Measurements from ENCODE around the gene P2RX2.

P2RX2 gene

GRCh38 chr12:132638541-132639408 is 20.2 kb downstream of the P2RX2 start:
- DNase-seq, result no peak

- DNase-seq, result no peak
Measured at GRCh38 chr12:132639956-132640520, 21.5 kb downstream of the P2RX2 start.

- DNase-seq, result no peak
Measured at GRCh38 chr12:132640936-132641335, 22.4 kb downstream of the P2RX2 start.

GRCh38 chr12:132641811-132642650 is 23.5 kb downstream of the P2RX2 start:
- DNase-seq, result no peak

GRCh38 chr12:132642846-132643835 is 24.6 kb downstream of the P2RX2 start:
- no peak for DNase-seq

- no peak for DNase-seq
Measured at GRCh38 chr12:132646850-132647249, 28.3 kb downstream of the P2RX2 start.

GRCh38 chr12:132647858-132648257 is 29.3 kb downstream of the P2RX2 start:
- no peak for DNase-seq

GRCh38 chr12:132648616-132649225 is 30.1 kb downstream of the P2RX2 start:
- no peak for DNase-seq

- DNase-seq, result no peak
Measured at GRCh38 chr12:132649226-132649945, 30.8 kb downstream of the P2RX2 start.

- no peak for DNase-seq
Measured at GRCh38 chr12:132651444-132652100, 33.0 kb downstream of the P2RX2 start.

- DNase-seq, result no peak
Measured at GRCh38 chr12:132653567-132654290, 35.2 kb downstream of the P2RX2 start.

- no peak for DNase-seq
Measured at GRCh38 chr12:132657004-132657727, 38.6 kb downstream of the P2RX2 start.

GRCh38 chr12:132658149-132658894 is 39.7 kb downstream of the P2RX2 start:
- no peak for DNase-seq

- no peak for DNase-seq
Measured at GRCh38 chr12:132659146-132659545, 40.6 kb downstream of the P2RX2 start.

- no peak for DNase-seq
Measured at GRCh38 chr12:132660052-132660451, 41.5 kb downstream of the P2RX2 start.

- DNase-seq, result no peak
Measured at GRCh38 chr12:132660996-132661395, 42.4 kb downstream of the P2RX2 start.

- DNase-seq, result no peak
Measured at GRCh38 chr12:132661972-132662371, 43.4 kb downstream of the P2RX2 start.
